MM.1S (cell line): ENCODE measurements around the gene AGAP1.

Experiments used
- CTCF ChIP-seq: fragments of 300-600 bp; sonication (generic); IDR thresholded peaks from 2 replicates; pipeline ENCODE4 v1.5.1; 2016; ENCODE audit warnings: antibody characterized with exemption, low read length, mixed read lengths
- EZH2 ChIP-seq: fragments of 300-600 bp; sonication (generic); optimal IDR thresholded peaks from 2 replicates; pipeline ENCODE3; 2017; ENCODE audit warnings: low read depth, mild to moderate bottlenecking, antibody characterized with exemption, low read length, mixed read lengths

DNA sequence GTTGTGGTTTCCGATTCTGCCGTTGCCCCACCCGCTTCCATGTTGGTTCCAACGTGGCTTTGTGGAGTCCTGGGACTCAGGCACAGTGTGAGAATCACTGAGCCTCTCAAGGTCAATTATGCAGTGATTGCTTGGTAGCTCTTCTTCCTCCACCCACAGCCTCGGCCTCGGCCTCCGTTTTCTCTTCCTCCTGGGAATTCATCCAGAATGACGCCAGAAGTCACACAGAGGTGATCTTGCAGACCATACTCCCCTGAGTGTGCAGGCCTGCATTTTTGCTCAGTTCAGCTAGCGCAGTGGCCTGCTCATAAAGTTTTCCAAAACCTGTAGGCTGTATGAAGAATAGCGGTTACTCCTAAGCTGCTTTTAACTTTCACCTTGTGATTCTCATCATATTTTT lies 401.0 kb downstream of the AGAP1 start:
- no peak for TF ChIP-seq EZH2
- TF ChIP-seq CTCF = no peak
